OCI-LY7 (cell line): ENCODE data around the gene COLEC12. TPM values are rescaled to one million over a fixed set of nuclear protein-coding genes. Genes with fewer than 3 reads are reported as not detected.

Experiments
- BruUV-seq: library from RNA; stranded (reverse); fragments of 400-500 nt; replicated peaks from 2 replicates; lab custom pipeline; 2021; lab: Mats Ljungman, UMichigan
- CTCF ChIA-PET: fragments of 300-600 bp; sonication (Branson Sonifier 250); formaldehyde crosslinking; loops from one replicate; lab custom pipeline; 2022; ENCODE audit warnings: antibody characterized with exemption; ENCODE audit not compliant: unreplicated experiment; lab: Charles Lee
- POLR2A ChIA-PET: fragments of 300-600 bp; sonication (Branson Sonifier 250); formaldehyde crosslinking; loops from one replicate; lab custom pipeline; 2022; ENCODE audit warnings: antibody characterized with exemption; lab: Charles Lee
- DNase-seq: peaks from one replicate; pipeline ENCODE4 v3.0.0-alpha.2; 2015; ENCODE audit warnings: low spot score
- H2AFZ ChIP-seq: fragments of 200-600 bp; sonication (generic), shearing (Covaris generic); 2 replicates; pipeline ENCODE4 v1.6.1; 2014; ENCODE audit warnings: mild to moderate bottlenecking, antibody characterized with exemption, low read length, moderate library complexity
- H3K27ac ChIP-seq: fragments of 200-600 bp; sonication (generic); 2 replicates; pipeline ENCODE4 v1.5.1; 2014; ENCODE audit warnings: mixed run types, low read depth, mild to moderate bottlenecking, moderate library complexity, low read length, inconsistent platforms; ENCODE audit not compliant: poor library complexity, severe bottlenecking
- H3K36me3 ChIP-seq: fragments of 200-600 bp; sonication (generic); 2 replicates; pipeline ENCODE4 v1.6.1; 2014; ENCODE audit warnings: mild to moderate bottlenecking, antibody characterized with exemption, low read length, moderate library complexity, mixed read lengths; ENCODE audit not compliant: insufficient read depth
- H3K4me1 ChIP-seq: fragments of 200-600 bp; sonication (generic); 2 replicates; pipeline ENCODE4 v1.5.1; 2014; ENCODE audit warnings: mild to moderate bottlenecking, low read length; ENCODE audit not compliant: insufficient read depth, poor library complexity, severe bottlenecking
- H3K4me2 ChIP-seq: fragments of 200-600 bp; sonication (generic); 2 replicates; pipeline ENCODE4 v1.6.1; 2014; ENCODE audit warnings: mild to moderate bottlenecking, low read length
- H3K4me3 ChIP-seq: fragments of 200-600 bp; sonication (generic); 2 replicates; pipeline ENCODE4 v1.5.1; 2014; ENCODE audit warnings: mild to moderate bottlenecking, low read depth, low read length; ENCODE audit not compliant: poor library complexity, severe bottlenecking
- H3K79me2 ChIP-seq: fragments of 200-600 bp; sonication (generic); 2 replicates; pipeline ENCODE4 v1.6.1; 2016; ENCODE audit warnings: low read depth, mild to moderate bottlenecking, low read length, moderate library complexity, mixed read lengths; ENCODE audit not compliant: insufficient read depth
- H3K9me2 ChIP-seq: fragments of 200-600 bp; sonication (generic); 2 replicates; pipeline ENCODE4 v1.6.1; 2016; ENCODE audit warnings: mild to moderate bottlenecking, low read length, mixed read lengths; ENCODE audit not compliant: insufficient read depth
- H3K9me3 ChIP-seq: fragments of 200-600 bp; sonication (generic); 2 replicates; pipeline ENCODE4 v1.6.1; 2014; ENCODE audit warnings: mild to moderate bottlenecking, mixed run types, low read length, mixed read lengths
- H4K20me1 ChIP-seq: fragments of 200-600 bp; sonication (generic); 2 replicates; pipeline ENCODE4 v1.6.1; 2014; ENCODE audit warnings: mild to moderate bottlenecking, antibody characterized with exemption, low read length, moderate library complexity, mixed read lengths; ENCODE audit not compliant: insufficient read depth
- EZH2phosphoT487 ChIP-seq: fragments of 200-600 bp; sonication (generic); IDR thresholded peaks from 2 replicates; pipeline ENCODE4 v1.6.1; 2018; ENCODE audit warnings: low read depth, borderline replicate concordance, mild to moderate bottlenecking, mixed run types, antibody characterized with exemption, low read length, moderate library complexity, mixed read lengths
- intact Hi-C: fragments of 100-400 bp; cut with micrococcal nuclease; formaldehyde crosslinking; loops from one replicate; pipeline ENCODE4 v1.10.0; 2022; ENCODE audit not compliant: unreplicated experiment
- total RNA-seq, 2 experiments: library from RNA; depleted of rRNA in 1 of 2; stranded (reverse); fragments of >200 nt in 1 of 2; shearing (Covaris generic) in 1 of 2; gene quantifications; 2 replicates each; pipeline ENCODE4 v1.2.3, GENCODE V29; 2014 to 2022
- TF ChIP-seq, protein P1 (sequence below): fragments of 200-600 bp; sonication (generic); conservative IDR thresholded peaks from 2 replicates; pipeline ENCODE4 v1.5.1; 2014; ENCODE audit warnings: mild to moderate bottlenecking, antibody characterized with exemption, low read length, moderate library complexity, mixed read lengths

COLEC12 gene
- total RNA-seq, 2 experiments from 2014 or later = not detected

DNA sequence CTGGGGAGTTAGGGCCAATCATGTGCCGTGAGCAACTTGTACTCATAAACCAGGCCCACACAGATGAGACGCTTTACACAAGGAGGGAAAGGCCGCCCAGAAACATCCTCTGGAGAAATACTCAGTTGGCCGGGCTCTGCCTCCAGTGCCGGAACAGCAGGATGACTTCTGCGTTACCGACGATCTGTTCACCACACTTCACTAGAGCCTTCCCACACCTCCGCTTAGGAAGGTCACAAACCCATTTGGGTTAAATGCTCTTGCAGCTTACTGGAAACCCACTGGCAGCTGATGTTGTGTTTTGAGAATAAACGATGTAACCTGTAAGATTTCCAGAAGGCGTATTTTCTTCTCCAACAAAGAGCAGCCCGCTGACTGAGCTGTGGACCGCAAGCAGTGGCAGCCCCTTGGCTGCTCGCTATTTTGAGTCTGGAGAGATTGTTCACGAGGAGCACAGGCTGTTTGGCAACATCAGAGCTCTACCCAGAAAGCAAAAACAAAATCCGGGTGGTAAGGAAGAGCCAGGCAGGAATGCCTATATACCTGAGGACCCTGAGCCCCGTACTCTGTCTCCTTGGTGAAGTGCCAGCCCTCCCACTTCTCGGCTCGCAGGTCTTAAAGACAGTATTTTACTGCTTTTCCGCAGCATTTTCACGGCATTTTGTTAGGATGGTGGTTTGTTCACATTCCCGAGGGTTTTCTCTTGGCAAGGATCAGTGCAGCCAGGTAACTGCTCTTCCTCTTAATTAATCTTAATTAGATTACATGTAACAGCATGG is 44.0 kb downstream of the COLEC12 start:
- Histone ChIP-seq H3K36me3 (no peaks in the 10 kb centered on the region), H3K4me3 (peak overlapping the region; percentile 4), H4K20me1 (no peaks in the 10 kb centered on the region), H3K4me1 (peaks cover 20% of the 10 kb centered on the region), H3K9me2 (no peaks in the 10 kb centered on the region), H2AFZ (peak overlapping the region; percentile 93), H3K4me2 (peak overlapping the region; percentile 56; the same call in 1 of the 2 replicates), H3K79me2 (no peaks in the 10 kb centered on the region), H3K9me3 (no peaks in the 10 kb centered on the region), H3K27ac (peak overlapping the region; percentile 17)
- no peak for DNase-seq
- no peak for TF ChIP-seq EZH2phosphoT487
- TF ChIP-seq, protein P1, sequence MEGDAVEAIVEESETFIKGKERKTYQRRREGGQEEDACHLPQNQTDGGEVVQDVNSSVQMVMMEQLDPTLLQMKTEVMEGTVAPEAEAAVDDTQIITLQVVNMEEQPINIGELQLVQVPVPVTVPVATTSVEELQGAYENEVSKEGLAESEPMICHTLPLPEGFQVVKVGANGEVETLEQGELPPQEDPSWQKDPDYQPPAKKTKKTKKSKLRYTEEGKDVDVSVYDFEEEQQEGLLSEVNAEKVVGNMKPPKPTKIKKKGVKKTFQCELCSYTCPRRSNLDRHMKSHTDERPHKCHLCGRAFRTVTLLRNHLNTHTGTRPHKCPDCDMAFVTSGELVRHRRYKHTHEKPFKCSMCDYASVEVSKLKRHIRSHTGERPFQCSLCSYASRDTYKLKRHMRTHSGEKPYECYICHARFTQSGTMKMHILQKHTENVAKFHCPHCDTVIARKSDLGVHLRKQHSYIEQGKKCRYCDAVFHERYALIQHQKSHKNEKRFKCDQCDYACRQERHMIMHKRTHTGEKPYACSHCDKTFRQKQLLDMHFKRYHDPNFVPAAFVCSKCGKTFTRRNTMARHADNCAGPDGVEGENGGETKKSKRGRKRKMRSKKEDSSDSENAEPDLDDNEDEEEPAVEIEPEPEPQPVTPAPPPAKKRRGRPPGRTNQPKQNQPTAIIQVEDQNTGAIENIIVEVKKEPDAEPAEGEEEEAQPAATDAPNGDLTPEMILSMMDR = no peak
- CTCF ChIA-PET = no interaction called here
- intact Hi-C loops = no loop called here
- POLR2A ChIA-PET = no interaction called here
- BruUV-seq = no TSS peak

DNA sequence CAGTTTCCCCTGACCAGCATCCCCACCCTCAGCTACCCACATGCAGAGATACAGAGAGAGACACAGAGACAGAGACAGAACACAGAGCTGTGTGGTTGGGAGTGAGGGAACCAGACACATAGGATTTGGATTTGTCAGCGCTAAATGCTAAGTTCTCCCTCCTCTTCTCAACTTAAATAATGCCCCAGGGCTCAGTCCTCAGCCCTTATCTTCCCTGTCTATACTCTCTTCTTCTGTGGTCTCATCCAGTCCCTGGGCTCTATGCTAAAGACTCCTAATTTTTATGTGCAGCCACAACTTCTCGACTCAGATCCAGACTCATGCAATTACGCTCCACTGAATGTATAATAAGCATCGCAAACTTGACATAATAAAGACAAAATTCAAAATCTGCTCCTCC is 47.1 kb downstream of the COLEC12 start:
- ChIA-PET POLR2A (no interaction called here), CTCF (interaction anchor here (0.6 kb wide), 1 partner anchor 12 kb away, joined by 3 read pairs; no protein-coding TSS in a partner anchor)
- no peak overlapping the region for H3K4me2 ChIP-seq

GRCh38 chr18:452816-453215 is 47.7 kb downstream of the COLEC12 start:
- CTCF ChIA-PET = no interaction called here
- no peak overlapping the region for H3K4me2 ChIP-seq
- H3K4me3 ChIP-seq = no peak overlapping the region
- TF ChIP-seq EZH2phosphoT487 = no peak
- TF ChIP-seq, protein P1 = no peak
- peaks cover 15% of the 10 kb centered on the region for H3K4me1 ChIP-seq
- H3K79me2 ChIP-seq = no peaks in the 10 kb centered on the region
- no peaks in the 10 kb centered on the region for H4K20me1 ChIP-seq
- no peak overlapping the region for H2AFZ ChIP-seq
- H3K27ac ChIP-seq = no peak overlapping the region
- POLR2A ChIA-PET = no interaction called here
- no peaks in the 10 kb centered on the region for H3K36me3 ChIP-seq
- BruUV-seq = no TSS peak
- H3K9me3 ChIP-seq = no peaks in the 10 kb centered on the region
- no peak for DNase-seq
- H3K9me2 ChIP-seq = no peaks in the 10 kb centered on the region
- intact Hi-C loops = no loop called here

More for the DNA sequence above, 47.1 kb downstream of the COLEC12 start:
- no peaks in the 10 kb centered on the region for H3K36me3 ChIP-seq
- H3K9me2 ChIP-seq = no peaks in the 10 kb centered on the region
- intact Hi-C loops = no loop called here
- no peak overlapping the region for H3K4me3 ChIP-seq
- no peak for DNase-seq
- TF ChIP-seq EZH2phosphoT487 = no peak
- no peaks in the 10 kb centered on the region for H3K79me2 ChIP-seq
- peaks cover 20% of the 10 kb centered on the region for H3K4me1 ChIP-seq
- no peak overlapping the region for H3K27ac ChIP-seq
- H3K9me3 ChIP-seq = no peaks in the 10 kb centered on the region
- BruUV-seq = no TSS peak
- no peak overlapping the region for H2AFZ ChIP-seq
- H4K20me1 ChIP-seq = no peaks in the 10 kb centered on the region
